A673 (cell line): Measurements from ENCODE around the gene DNAJC12.

Experiments used
- CTCF ChIP-seq: fragments of 300-800, 200-600 bp; sonication (generic); conservative IDR thresholded peaks from 2 replicates; pipeline ENCODE4 v1.5.1; 2017; ENCODE audit warnings: low read depth, mild to moderate bottlenecking, antibody characterized with exemption, low read length, moderate library complexity, mixed read lengths
- EZH2 ChIP-seq: fragments of 200-600 bp; sonication (generic); IDR thresholded peaks from 2 replicates; pipeline ENCODE4 v1.6.1; 2017; ENCODE audit warnings: borderline replicate concordance, low read depth, mild to moderate bottlenecking, mixed read lengths, antibody characterized with exemption, low read length; ENCODE audit not compliant: poor library complexity, severe bottlenecking

GRCh38 chr10:67763499-67764011 lies 74.4 kb downstream of the DNAJC12 start:
- TF ChIP-seq CTCF: no peak
- TF ChIP-seq EZH2: no peak
